Stimulated activated CD4-positive, alpha-beta T cell treated with anti-CD3 and anti-CD28 coated beads, Interleukin-2, amount 100 ng/mL, for 24 hours (primary cell): ENCODE measurements around the gene JMY.

Experiments
- DNase-seq, 2 donors: peaks; one replicate each; pipeline ENCODE4 v3.0.0-alpha.2; 2020

The JMY gene, protein sequence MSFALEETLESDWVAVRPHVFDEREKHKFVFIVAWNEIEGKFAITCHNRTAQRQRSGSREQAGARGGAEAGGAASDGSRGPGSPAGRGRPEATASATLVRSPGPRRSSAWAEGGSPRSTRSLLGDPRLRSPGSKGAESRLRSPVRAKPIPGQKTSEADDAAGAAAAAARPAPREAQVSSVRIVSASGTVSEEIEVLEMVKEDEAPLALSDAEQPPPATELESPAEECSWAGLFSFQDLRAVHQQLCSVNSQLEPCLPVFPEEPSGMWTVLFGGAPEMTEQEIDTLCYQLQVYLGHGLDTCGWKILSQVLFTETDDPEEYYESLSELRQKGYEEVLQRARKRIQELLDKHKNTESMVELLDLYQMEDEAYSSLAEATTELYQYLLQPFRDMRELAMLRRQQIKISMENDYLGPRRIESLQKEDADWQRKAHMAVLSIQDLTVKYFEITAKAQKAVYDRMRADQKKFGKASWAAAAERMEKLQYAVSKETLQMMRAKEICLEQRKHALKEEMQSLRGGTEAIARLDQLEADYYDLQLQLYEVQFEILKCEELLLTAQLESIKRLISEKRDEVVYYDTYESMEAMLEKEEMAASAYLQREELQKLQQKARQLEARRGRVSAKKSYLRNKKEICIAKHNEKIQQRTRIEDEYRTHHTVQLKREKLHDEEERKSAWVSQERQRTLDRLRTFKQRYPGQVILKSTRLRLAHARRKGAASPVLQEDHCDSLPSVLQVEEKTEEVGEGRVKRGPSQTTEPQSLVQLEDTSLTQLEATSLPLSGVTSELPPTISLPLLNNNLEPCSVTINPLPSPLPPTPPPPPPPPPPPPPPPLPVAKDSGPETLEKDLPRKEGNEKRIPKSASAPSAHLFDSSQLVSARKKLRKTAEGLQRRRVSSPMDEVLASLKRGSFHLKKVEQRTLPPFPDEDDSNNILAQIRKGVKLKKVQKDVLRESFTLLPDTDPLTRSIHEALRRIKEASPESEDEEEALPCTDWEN

DNA sequence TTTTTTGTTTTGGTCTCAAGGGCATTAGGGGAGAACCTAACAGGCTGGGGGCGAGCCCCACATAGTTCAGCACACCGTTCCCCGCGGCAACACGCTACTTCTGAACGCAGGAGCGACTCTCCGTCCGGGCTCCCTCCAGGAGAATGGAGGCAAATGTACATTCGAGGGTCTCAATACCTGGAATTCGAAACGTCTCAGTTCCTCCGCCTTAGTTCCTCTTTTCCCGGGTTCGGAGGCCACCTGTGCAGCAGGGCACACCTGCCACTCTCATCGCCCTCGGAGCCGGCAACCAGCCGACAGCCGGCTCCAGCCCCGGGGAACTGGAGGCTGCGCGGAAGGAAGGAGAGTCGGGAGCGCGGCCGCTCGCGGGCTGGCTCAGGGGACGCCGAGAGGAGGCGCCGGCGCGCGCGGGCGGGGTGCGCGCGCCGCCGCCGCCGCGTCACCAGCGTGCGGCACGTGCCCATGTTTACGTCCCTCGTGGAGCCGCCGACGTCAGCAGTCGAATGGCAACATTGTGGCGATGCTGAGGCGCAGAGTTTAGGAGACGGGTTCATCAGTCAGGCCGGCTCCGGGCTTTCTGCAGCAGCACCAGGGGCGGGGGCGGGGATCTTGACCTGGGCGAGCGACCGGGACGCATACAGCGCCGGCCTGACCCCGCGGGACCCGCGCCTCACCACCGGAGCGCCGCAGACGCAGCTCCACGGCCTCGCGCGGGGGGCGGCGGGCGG, at the start of gene JMY:
Gene JMY (plus strand): TSS at position 498 of the 728 bp plus-strand sequence. CDS start 520 bp downstream, outside the sequence.
- peak; percentile 82 to 87 for DNase-seq

DNA sequence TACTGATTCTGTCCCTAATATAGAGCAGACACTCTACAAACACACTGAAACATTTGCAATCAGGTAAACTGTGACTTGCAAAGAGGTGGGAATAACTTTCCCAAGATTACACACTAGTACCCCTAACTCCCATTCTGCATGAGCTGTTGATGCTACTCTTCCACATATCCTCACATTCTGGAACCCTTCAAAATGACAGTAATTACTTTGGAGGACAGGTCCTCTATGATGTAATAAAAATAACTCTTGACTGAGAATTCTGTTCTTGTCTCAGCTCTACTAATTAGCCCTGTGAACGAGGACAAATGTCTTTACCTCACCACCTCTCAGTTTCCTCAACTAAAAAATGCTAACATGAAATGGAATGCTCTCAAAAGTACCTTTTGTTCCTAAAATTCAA, 49.5 kb upstream of the JMY start:
- DNase-seq, result no peak

DNA sequence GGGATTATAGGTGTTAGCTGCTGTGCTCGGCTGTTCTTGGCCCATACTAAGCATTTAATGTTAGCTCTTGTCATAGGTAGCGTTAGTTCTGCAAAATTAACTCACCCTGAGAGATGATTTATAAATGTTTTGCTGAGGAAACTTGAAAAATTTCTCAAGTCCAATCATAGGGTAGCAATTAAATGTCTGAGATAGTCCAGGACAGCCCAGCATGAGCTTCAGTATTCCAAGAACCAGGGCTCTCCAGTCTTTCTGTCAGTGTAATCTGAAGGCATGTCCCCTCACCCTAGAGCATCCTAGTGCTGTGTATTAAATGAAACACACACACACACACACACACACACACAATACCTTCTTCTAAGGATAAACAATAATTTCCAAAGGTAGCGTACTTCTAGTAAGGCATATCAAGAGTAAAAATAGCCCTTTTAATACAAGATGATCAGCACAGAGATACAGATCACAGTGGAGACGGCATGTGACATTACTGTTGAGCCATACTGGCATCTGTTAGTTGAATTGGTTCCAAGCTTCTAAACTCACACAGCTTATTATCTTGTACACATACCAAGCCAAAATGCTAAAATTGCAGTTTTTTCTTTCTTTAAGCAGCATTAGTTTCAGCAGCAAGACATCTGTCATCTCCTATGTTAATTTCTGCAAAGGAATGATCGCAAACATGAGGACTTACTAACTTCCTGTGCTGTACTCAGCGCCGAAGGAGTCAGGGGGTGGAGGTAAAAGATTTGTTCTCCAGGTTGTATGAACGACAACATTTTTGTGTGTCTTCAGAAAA, 46.3 kb upstream of the JMY start:
- no peak for DNase-seq

DNA sequence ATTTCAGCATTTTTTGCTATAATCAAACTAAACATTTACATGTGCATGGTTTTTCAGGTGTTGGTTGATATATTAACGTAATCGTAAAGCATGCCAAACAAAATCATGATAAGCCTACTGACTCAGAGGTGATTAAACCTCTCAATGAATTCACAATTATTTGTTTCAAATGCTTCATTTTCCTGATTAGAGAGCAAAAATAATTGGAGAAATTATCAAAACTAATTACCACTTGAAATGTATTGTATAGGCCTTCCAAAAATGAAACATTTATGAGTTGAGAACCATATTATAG, 45.7 kb upstream of the JMY start:
- DNase-seq, result no peak

DNA sequence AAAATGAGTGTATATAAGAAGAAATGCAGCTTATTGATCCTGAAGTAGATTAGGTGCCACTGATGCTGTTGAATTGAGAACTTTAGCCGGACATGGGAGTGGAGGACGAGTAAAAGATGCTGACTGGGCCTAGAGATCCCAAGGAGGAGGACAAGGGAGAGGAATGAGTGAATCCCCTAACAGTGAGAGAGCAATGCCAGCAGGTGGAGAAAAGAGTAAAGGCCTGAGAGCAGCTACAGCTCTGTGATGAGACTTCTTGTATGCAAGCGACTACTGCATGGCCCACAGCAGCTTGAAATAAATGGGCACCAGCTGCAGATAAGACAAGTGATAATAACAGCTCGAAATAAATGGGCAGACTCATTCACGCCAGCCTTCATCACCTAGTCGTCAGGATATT, 44.5 kb upstream of the JMY start:
- no peak for DNase-seq

DNA sequence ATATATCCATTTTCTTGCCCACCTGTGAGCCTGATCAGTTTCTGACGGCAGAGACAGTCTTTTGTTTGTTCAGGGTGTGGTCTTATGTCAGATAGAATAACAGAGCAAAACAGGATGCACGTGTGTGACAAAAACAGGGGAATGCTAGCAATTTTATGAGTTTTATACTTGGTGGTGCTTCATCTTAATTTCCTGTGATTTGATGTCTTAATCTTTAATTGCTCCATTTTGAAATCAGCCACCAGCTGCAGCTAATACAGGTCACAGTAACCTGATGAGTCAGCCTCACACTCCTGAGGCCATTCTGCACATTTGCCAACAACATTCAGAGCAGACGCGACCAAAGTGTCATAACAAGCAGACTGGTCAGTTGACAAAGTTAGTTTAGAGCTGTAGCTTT, 42.3 kb upstream of the JMY start:
- DNase-seq, result no peak

DNA sequence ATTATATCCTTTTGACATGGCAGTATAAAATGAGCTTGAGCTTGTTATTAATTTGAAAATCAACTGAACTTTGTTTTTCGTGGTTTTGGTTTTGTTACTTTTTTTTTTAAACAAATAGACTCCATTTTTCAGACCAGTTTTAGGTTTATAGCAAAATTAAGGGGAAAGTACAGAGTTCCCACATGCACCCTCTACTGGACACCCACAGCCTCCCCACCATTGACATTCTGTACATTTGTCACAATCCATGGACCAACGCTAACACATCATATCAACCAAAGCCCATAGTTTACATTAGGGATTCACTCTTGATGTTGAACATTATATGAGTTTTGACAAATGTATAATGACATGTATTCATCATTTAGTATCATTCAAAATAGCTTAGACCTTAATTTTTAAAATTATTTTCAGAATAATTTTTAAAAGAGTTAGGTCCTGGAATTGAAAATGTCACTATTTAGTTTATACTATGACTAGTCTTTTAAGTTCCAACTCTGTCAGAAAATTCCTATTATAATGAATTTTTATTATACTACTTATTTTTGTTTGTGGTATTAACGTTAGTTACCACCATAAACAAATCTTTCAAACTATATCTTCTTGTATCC, 35.3 kb upstream of the JMY start:
- no peak for DNase-seq

DNA sequence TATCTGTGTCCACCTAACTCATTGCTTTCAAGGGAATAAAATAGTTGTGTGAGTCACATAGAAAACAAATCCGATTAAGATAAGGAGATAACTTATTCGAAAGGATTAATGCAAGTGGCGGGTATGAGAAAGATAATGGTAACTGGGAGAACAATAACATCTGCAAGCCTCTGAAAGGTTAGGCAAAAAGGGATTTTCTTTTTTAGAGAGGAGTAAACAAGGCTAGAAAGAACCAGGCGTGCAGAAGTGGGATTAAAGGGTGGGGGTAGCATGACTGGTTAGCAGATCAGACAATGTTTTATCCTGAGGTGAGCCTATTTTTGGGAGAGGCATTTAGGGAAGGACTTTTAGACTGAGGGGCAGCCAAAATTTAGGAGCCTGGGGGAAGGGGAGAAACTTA, 34.7 kb upstream of the JMY start:
- DNase-seq, result no peak

DNA sequence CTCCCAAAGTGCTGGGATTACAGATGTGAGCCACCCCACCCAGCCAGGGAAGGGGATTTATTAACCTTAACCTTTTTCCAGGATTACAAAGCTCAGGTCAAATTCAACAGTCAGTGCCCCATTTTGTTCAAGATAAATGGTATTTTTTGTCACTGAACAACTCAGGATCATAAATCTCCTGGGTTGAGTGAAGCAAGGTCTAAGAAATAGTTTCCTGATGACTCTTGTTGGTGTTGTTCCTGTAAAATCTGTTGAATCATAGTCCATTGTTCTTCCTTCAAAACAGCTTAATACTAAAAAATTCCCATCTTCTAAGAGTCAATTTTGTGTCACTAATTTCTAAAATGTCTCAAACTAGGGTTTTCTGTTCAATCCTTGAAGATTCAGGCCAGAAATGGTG, 33.9 kb upstream of the JMY start:
- no peak for DNase-seq

DNA sequence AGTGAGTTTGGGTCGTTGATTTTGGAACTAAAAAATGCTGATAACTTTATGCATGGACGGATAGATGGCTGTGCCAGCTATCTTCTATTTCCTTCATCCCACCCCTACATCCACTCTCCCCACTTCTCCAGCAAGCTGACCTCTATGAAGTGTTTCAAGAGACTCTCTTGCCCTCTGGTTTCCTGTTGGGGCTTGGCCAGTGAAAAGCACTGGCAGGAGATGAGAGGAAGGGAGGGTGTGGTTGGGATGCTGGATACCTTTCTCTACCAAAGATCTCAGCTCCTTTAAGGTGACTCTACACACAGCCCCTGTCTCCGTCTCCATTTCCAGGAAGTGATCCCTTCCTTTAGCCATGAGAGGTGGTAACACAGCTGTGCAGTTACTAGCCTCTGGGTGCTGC, 30.0 kb upstream of the JMY start:
- no peak for DNase-seq

DNA sequence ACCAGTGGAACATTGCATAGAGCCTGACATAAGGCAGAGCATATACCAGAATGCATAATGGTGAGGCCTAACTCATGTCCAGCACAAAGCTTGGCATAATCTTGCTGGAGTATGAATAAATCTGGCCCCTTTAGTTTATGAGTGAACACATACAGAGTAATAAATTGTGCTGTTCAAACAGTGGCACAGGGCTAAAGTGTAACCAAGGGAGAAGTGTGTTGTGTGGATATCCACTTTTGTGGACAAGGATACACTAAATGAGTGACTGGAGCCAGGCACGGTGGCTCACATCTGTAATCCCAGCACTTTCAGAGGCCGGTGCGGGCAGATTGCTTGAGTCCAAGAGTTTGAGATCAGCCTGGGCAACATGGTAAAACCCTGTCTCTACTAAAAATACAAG, 29.4 kb upstream of the JMY start:
- no peak for DNase-seq

DNA sequence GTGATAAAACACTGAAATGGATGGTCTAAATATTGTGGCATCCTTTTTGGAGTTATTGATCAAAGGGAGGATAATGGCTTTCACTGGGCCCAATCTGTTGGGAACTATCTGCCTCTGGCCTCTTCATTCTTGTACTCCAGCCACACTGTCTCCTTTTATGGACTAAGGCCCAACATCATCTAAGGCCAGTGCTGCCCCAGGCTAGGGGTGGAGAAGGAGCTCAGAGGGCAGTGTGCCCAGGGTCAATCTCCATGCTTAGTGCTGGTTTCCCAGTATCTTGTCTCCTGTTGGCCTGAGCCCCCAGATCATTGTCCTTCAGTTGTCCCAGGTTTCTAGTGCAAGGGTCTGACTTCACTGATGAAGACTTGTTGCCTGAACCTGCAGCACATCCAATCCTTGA, 26.4 kb upstream of the JMY start:
- no peak for DNase-seq

DNA sequence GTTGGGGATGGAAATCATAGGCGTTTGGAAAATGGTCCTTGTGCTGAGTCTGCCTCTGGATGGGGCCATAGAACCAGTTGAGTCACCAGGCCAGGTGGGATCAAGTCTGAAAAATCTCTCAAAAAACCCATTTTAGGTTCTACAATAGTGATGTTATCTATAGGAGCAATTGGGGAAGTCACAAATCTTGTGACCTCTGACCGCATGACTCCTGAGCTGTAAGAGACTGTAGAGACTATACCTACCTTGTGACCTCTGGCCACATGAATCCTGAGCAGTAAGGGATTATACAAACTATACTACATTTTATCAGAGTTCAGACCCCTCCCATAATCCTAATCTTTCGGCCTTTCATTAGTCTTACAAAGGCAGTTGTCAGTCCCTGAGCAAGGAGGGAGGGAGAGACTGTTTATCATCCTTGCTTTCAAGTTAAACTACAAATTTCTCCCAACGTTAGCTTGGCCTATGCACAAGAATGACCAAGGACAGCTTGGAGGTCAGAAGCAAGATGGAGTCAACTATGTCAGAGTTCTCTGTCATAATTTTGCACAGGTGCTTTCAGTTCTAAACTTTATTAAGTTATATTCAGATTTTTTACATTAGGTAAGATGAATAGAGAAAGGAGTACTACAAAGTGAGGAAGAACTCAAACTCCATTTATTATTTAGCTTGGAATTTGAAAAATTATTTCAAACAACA, 11.5 kb upstream of the JMY start:
- DNase-seq, result no peak

DNA sequence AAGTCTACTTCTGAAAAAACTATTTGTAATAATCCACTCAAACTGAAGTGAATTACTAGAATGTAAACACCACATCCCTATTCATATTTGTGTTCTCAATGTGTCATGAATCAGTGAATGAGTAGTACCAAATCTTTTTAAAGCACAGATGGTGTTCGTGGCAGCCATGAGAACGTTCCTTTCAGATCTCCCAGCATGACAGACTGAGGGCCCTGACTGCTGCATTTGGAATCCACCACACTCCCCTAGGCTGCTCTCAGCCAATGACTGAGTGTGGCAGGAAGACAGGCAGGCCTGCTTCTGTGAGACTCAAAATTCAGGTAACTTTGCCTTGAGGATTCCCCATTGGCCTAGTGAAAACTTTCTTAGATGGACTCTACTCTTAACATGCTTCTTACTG, 10.9 kb upstream of the JMY start:
- no peak for DNase-seq

DNA sequence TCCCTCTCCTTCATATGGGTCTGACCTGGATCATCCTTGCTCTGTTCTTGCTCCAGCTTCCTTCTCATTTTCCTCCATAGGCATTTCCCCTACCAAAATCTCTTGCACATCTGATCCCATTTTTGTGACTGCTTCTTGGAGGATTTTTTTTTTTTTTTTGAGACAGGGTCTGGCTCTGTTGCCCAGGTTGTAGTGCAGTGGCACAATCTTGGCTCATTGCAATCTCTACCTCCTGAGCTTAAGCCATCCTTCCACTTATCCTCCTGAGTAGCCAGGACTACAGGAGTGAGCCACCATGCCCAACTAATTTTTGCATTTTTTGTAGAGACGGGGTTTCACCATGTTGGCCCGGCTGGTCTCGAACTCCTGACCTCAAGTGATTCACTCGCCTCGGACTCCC, 10.5 kb upstream of the JMY start:
- DNase-seq, result no peak

DNA sequence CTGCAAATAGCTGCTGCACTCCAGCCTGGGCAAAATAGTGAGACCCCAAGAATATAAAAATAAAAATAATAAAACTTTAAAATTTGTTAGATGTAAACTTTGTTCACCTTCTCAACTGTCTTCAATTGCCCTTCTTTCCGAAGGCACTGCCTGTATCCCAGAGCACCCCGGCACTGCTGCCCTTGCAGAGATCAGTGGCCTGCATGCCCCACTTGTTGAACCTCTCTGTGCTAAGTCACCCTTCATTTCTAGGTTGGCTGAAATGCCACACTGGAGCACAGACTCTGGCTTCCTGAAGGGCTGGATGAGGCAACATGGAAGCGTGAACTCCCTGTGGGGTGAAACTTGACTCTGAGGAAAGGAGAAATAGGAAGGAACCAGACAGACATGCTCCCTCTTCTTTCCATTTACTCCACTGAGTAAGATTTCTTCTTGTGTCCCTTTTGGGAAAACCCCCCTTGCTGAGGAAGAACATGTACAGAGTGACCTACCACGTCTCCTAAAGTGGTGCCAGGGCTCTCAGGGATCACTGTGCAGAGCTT, 8.4 kb upstream of the JMY start:
- no peak for DNase-seq

DNA sequence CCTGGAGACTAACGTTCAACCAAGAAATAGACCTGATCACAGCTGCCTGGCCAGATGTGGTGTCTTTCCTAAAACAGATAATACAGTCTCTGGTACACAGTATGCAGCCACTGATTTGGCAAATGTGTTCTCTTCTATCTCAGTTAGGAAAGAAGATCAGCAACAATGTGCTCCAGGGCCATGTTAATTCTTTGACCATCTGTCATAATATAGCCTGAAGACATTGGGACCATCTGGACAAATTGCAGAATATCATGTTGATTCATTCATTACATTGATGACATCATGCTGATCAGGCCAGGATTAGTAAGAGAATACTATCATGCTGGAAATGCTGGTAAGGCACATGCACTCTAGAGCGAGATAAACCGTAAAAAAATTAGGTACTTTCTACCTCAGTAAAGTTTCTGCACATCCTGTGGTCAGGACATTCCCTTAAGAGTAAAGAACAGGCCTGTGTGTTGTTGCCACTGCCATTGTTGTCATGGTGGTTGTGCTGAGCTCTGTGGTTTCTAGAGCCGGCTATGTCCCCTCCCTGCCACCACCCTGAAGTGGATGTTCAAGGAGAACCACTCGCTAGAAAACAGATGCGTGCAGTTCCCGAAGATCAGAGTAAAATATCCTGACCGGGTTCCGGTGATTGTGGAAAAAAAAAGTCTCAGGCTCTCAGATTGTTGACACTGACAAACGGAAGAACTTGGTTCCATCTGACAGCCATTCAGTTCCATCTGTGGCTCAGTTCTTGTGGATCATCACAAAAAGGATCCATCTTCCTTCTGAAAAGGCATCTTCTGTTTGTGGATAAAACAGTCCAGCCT, 6.4 kb upstream of the JMY start:
- peak in 1 of 2 donors; percentile 23 for DNase-seq

DNA sequence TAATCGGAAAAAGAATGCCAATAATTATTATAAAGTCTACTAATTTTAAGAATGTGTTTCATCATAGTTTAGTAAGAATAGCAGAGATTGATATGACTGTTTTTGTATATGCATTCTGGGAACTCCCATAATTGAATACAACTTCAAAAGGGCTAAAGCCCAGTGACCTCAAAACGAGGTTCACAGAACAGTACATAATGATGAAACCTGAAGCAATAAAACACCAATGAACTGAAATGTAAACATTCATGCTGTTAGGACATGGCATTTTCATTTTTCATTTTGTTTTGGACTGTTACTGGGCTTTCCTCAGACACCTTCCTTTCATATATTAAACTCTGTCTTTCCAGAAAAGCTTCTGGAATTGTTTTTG, 684 bp upstream of the JMY start:
- no peak for DNase-seq

DNA sequence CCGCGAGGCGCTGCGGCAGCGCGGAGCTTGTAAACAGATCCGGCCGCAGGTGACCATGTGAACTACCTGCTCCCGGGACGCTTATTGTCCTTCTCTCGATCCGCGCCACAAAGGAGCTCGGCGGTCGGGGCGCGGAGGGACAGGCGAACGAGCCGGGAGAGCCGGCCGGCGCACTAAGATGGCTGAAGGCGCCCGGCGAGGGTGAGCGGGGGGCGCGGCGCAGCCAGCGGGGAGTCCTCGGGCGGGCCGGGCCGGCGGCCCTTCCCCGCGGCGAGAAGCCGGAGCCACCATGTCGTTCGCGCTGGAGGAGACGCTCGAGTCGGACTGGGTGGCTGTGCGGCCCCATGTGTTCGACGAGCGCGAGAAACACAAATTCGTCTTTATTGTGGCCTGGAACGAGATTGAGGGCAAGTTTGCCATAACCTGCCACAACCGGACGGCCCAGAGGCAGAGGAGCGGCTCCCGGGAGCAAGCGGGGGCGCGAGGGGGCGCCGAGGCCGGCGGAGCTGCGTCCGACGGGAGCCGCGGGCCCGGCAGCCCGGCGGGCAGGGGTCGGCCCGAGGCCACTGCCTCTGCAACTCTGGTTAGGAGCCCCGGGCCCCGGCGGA, 535 bp downstream of the JMY start:
- DNase-seq, result peak in 1 of 2 donors; percentile 39
